Stimulated activated CD4-positive, alpha-beta T cell treated with anti-CD3 and anti-CD28 coated beads, Interleukin-2, amount 100 ng/mL, for 4 hours (primary cell): Measurements from ENCODE around the gene WDR38.

Source experiments
- DNase-seq: peaks from one replicate; pipeline ENCODE4 v3.0.0-alpha.2; 2020; ENCODE audit warnings: low read depth

WDR38 gene

DNA sequence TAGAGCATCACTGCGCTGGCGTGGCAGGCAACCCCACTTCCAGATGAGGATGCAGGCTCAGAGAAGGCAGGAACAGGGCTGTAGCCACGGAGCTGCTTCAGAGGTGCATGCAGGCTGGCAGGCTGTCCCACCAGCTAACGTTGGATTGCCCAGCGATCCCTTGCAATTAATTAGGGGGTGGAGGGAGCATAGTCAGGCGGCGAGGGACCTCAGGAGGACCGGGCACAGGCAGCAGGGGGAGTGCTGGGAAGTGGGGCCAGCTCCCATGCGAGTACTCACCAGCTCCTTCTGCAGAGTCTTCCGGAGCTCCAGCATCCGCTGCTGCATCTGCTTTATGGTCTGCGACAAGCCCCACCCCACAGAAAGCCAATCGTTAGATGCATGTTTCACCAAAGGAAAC, 29.0 kb downstream of the WDR38 start:
- no peak for DNase-seq

DNA sequence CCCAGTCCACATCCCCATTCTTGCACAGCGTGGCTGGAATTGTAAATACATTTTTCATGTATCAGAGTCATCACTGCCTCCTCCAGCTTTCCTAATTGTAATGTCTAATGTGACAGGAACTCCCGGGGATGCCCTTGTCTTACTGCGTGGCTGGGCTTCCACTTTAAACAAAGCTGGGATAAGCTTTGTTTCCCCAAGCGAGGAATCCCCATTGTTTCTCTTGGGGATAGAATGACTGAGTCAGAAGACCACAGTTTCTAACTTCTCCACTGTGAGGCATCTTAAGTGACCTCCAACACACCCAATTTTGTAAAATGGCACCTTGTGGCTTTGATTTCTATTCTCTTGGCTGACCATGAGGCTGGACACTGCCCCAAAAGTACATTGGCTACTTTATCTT, 31.1 kb downstream of the WDR38 start:
- DNase-seq = no peak

DNA sequence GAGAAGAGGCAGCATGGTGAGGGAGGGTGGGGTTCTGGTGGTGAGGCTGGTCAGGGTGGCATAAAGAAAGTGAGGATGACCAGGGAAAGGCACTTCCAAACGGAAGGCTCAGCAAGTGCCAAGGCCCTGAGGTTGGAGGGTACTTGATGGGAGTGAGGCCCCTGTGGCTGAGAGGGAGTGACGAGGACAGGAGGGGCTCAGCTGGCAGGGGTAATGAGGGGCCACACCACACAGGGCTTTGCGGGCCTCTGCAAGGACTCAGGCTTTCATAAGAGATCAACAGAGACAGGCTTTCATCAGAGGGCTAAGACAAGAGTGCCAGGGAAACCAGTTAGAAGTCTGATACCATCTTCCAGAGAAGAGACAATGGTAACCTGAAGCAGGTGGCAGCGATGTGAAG, 32.3 kb downstream of the WDR38 start:
- DNase-seq = no peak

DNA sequence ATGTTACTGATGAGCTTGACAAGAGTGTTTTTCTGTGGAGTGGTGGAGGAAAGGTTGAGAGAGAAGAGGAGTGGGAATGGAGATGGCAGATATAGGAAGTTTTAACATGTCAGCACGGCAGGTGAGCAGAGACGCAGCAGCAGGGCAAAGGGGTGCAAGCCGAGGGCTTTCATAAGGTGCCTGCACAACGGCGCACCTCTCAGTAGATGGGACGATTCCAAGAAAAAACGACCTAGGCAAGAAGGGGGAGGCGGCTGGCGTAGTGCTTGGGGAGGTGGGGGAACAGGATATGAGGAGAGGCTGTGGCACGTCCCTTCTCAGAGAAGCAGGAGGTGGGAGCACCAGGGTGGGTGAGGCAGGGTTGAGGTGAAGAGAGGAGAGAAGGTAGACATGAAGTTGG, 33.2 kb downstream of the WDR38 start:
- DNase-seq = no peak

DNA sequence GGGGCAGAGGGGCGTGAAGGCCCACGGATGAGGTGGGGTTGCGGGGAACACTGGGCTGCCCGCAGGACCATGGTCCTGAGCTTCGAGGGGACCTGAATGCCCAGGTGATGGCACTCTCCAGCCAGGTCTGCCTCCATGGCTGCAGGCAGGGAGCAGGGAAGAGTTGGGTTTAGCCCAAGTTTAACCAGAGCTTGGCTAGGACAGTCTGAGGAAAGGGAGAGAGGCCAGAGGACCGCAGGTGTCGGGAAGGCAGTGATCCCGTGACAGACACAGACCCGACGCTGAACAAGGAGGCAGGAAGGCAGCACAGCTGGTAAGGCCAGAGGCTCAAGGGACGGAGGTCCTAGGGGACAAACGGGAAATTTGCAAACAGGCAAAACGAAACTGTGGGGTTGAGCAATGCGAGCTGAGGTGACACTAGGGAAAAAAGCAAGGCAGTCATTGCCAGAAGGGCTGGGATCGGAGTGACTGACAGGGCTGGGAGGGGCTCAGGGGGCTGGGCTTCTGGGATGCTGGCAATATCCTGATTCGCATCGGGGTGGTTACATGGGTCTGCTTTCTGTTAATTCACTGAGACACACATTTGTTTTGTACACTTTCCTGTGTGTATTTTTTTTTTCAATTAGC, 33.7 kb downstream of the WDR38 start:
- no peak for DNase-seq

DNA sequence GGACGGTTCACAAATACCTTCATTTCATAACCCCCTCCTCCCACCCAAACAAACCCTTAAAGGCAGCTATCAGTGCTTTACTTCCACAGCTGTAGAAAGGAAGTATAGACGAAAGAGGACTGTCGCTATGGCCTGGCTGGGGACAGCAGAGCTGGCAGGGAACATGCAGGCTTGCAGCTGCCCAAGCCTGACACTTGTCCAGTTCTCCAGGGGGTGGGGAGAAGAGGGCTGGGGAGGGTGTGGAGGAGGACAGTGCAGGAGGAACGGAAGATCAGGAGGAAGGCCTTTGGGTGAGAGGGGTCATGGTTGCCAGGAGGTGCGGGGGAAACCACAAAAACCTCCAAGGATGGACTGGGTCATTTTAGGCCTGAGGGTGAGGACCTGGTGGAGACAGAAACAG, 34.6 kb downstream of the WDR38 start:
- DNase-seq = no peak

DNA sequence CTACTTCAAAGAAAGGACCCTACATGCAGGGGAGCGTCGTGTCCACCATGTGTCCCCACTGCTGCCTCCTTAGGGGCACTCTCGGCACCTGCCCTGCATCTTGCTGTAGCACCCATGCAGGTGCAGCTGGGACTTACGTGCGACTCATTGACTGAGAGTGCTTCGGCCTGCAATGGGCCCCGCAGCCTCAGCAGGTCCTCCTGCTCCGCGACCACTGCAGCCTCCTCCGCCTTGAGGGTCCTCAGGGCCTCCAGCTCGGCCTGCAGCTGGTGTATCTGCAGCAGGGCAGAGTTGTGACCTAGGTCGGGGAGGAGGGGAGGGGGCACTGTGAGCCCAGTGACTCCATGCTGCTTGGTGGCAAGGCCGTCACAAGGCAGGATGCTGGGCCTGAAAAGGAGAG, 35.7 kb downstream of the WDR38 start:
- no peak for DNase-seq

DNA sequence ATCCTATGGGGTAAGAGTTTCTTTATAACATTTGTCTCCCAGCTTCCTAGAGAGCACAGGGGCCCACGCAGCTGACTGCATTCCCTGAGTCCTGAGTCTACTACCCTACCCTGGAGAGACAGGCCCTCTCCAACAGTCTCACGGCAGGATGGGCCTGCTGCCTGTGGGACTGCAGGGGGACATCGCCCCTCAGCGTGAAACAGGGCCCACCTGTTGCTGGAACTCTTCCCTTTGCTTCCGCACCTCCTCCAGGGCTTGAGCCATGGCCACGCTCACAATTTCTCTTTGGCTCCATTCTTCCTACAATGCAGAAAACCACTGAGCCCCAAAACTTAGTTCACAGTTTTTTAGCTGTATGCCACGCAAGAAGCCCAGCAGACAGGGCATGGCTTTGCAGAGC, 36.9 kb downstream of the WDR38 start:
- DNase-seq = no peak

DNA sequence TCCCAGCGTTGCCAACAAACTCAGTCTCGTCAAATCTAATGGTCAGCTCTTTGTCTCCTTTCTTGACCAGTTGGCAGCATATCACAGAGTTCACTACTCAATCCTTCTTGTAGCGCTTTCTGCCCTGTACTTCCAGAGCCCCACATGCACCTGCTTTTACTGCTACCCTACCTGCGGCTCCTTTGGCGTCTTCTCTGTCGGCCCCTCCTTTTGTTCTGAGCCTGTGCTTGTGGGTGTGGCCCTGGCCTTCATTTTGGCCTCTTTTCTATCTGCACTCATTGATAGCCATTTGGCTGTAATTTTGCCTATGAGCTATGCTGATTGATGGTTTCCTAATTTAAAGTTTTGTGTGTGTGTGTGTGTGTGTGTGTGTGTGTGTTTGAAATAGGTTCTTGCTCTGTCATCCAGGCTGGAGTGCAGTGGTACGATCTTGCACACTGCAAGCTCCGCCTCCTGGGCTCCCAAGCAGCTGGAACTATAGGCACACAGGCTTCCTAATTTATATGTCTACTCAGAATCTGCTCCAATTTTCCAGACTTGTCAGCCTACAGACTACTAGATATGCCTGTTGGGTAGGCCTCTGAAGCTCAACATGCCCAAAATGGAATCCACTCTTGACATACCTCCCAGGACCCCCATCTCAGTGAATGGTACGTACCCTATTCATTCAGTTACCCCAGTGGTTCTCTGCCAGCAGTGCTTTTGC, 40.9 kb downstream of the WDR38 start:
- no peak for DNase-seq

DNA sequence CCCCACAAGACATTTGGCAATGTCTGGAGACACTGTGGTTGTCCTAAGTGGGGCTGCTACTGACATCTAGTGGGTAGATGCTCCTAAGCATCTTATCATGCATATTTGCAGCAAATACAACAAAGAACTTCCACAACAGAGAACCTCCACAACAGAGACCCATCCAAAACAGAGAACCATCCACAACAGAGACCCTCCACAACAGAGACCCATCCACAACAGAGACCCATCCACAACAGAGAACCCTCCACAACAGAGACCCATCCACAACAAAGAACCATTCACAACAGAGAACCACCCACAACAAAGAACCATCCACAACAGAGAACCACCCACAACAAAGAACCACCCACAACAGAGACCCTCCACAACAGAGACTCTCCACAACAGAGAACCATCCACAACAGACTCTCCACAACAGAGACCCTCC, 41.5 kb downstream of the WDR38 start:
- DNase-seq = peak; percentile 14

DNA sequence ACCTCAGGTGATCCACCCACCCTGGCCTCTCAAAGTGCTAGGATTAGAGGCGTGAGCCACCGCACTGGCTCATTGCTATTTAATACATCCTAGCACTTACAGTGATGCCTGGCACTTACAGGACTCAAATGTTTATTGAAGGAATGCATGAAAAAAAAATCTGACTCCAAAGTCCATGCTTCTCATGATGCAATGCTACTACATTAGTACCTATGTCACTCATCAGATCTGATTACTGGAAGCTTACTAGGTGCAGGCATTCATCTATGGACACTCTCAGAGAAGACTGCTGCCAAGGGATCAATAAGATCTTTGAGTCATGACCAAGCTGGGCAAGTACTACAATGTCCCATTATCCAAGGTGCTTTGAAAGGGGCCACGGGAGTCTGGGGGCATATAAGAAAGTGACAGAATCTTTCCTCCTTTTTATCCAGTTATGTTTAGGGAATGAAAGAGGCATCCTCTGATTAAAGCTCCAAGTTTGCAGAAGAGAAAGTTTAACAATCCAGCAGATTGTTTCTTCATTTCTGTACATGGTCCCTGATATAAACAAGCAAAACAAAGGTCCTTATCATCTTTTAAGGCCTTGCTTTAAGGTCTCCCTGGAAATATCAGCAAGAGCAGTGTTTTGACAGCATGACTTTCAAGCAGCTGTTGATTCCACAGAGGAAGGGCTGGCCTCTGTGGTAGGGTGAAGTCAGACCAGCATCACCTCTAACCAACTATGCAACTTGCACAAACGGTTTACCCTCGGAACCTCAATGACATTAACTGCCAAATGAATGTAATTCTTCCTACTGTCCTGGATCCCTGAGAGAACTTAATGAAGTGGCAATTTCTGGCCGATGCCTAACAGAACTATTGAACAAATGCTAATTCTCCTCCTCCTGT, 44.6 kb downstream of the WDR38 start:
- DNase-seq = no peak

DNA sequence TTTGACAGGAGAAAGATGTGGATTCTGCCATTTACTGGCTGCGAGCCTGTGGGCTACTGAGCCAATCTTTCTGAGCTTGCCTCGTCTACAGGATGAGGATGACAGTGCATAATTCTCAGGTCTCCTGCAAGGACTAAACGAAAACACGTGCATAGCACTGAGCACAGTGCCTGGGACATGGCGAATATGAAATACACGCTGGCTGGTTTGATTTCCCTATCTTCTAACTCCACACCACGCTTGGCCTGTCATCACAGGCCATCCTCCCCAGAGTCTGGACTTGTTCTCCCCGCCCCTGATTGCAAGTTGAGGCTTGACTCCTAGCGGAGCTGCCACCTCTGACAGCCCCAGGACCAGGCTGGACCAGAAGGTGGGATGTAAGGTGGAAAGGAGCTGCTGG, 46.6 kb downstream of the WDR38 start:
- no peak for DNase-seq

DNA sequence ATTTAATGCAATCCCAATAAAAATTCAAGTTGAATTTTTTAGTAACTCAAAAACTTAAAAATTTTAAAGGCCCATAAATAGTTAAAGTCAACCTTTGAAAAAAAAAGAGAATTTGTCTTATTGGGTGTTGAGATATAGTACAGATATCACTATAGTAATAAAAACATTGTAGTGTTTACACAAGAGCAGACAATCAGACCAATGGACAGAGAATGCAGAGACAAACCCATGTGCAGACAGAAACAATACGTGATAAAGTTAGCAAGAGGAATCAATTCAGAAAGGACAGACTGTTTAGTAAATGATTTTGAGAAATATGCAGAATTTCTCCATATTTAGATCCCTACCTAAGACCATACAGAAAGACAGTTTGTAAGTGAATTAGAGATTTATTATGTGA, 53.7 kb downstream of the WDR38 start:
- no peak for DNase-seq
